ENCODE measurements around the gene CDH13. TPM values are rescaled to one million over a fixed set of nuclear protein-coding genes. Genes with fewer than 3 reads are reported as not detected.
A peak's percentile ranks its signal among the peaks of the same experiment; 100 is the strongest.

Gene CDH13
- total RNA-seq, 1 experiment from 2014 or later: 49.3 TPM

- H3K27ac Mint-ChIP-seq (ENCODE audit: low read depth, unreplicated experiment): no peak overlapping the region
- H3K4me1 Mint-ChIP-seq (ENCODE audit: insufficient read depth, unreplicated experiment): peaks cover 5% of the 10 kb centered on the region
- ChIA-PET POLR2A (interaction anchor here (0.7 kb wide), 1 partner anchor 49 kb away, joined by 3 read pairs; no protein-coding TSS in a partner anchor), CTCF (no interaction called here)
- H3K36me3 Mint-ChIP-seq (ENCODE audit: insufficient read depth, unreplicated experiment): no peaks in the 10 kb centered on the region
- H3K9me3 Mint-ChIP-seq (ENCODE audit: unreplicated experiment): no peaks in the 10 kb centered on the region
- no peaks in the 10 kb centered on the region for H3K27me3 Mint-ChIP-seq (ENCODE audit: insufficient read depth, unreplicated experiment)
- DNase-seq (ENCODE audit: unreplicated experiment): no peak
- TF ChIP-seq CTCF (IDR thresholded peaks at IDR 0.05; ENCODE audit: unreplicated experiment): no peak
- BruUV-seq (replicated peaks): no TSS peak
- intact Hi-C loops (cut with micrococcal nuclease): no loop called here
- H3K4me3 Mint-ChIP-seq (ENCODE audit: unreplicated experiment): no peak overlapping the region
These were observed 1204.1 kb downstream of the CDH13 start for GRCh38 chr16:83830769-83831455.

- H3K27ac Mint-ChIP-seq (ENCODE audit: low read depth, unreplicated experiment): no peak overlapping the region
- intact Hi-C loops (cut with micrococcal nuclease): no loop called here
- DNase-seq (ENCODE audit: unreplicated experiment): no peak
- CTCF ChIA-PET: interaction anchor here (0.7 kb wide), 1 partner anchor 51 kb away, joined by 3 read pairs; no protein-coding TSS in a partner anchor
- no TSS peak for BruUV-seq (replicated peaks)
- TF ChIP-seq CTCF (IDR thresholded peaks at IDR 0.05; ENCODE audit: unreplicated experiment): no peak
- no peaks in the 10 kb centered on the region for H3K27me3 Mint-ChIP-seq (ENCODE audit: insufficient read depth, unreplicated experiment)
- no peaks in the 10 kb centered on the region for H3K36me3 Mint-ChIP-seq (ENCODE audit: insufficient read depth, unreplicated experiment)
- H3K9me3 Mint-ChIP-seq (ENCODE audit: unreplicated experiment): no peaks in the 10 kb centered on the region
- peaks cover 4% of the 10 kb centered on the region for H3K4me1 Mint-ChIP-seq (ENCODE audit: insufficient read depth, unreplicated experiment)
- POLR2A ChIA-PET: interaction anchor here (0.7 kb wide), 1 partner anchor 48 kb away, joined by 3 read pairs; no protein-coding TSS in a partner anchor
- H3K4me3 Mint-ChIP-seq (ENCODE audit: unreplicated experiment): no peak overlapping the region
These were observed 1204.8 kb downstream of the CDH13 start for GRCh38 chr16:83831456-83831987.

DNA sequence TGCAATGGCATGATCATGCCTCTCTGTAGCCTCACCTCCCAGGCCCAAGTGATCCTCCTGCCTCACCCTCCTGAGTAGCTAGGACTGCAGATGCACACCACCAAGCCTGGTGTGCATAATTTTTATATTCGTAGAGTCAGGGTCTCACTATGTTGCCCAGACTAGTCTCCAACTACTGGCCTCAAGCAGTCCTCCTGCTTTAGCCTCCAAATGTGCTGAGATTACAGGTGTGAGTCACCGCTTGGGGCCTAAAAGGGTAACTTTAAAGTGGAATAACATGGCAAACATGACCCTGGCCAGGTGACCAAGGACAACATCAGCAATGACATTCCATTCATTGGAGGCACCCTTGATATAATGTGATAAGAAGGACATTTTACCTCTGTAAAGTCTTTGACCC lies 1207.2 kb downstream of the CDH13 start:
- no peaks in the 10 kb centered on the region for H3K9me3 Mint-ChIP-seq (ENCODE audit: unreplicated experiment)
- H3K4me3 Mint-ChIP-seq (ENCODE audit: unreplicated experiment): no peak overlapping the region
- peaks cover 4% of the 10 kb centered on the region for H3K4me1 Mint-ChIP-seq (ENCODE audit: insufficient read depth, unreplicated experiment)
- H3K36me3 Mint-ChIP-seq (ENCODE audit: insufficient read depth, unreplicated experiment): no peaks in the 10 kb centered on the region
- DNase-seq (ENCODE audit: unreplicated experiment): no peak
- intact Hi-C loops (cut with micrococcal nuclease): no loop called here
- no TSS peak for BruUV-seq (replicated peaks)
- ChIA-PET POLR2A (interaction anchor here (1.3 kb wide), 1 partner anchor 14 kb away, joined by 4 read pairs; no protein-coding TSS in a partner anchor), CTCF (no interaction called here)
- no peak for TF ChIP-seq CTCF (IDR thresholded peaks at IDR 0.05; ENCODE audit: unreplicated experiment)
- H3K27ac Mint-ChIP-seq (ENCODE audit: low read depth, unreplicated experiment): no peak overlapping the region
- peaks cover 12% of the 10 kb centered on the region for H3K27me3 Mint-ChIP-seq (ENCODE audit: insufficient read depth, unreplicated experiment)

DNA sequence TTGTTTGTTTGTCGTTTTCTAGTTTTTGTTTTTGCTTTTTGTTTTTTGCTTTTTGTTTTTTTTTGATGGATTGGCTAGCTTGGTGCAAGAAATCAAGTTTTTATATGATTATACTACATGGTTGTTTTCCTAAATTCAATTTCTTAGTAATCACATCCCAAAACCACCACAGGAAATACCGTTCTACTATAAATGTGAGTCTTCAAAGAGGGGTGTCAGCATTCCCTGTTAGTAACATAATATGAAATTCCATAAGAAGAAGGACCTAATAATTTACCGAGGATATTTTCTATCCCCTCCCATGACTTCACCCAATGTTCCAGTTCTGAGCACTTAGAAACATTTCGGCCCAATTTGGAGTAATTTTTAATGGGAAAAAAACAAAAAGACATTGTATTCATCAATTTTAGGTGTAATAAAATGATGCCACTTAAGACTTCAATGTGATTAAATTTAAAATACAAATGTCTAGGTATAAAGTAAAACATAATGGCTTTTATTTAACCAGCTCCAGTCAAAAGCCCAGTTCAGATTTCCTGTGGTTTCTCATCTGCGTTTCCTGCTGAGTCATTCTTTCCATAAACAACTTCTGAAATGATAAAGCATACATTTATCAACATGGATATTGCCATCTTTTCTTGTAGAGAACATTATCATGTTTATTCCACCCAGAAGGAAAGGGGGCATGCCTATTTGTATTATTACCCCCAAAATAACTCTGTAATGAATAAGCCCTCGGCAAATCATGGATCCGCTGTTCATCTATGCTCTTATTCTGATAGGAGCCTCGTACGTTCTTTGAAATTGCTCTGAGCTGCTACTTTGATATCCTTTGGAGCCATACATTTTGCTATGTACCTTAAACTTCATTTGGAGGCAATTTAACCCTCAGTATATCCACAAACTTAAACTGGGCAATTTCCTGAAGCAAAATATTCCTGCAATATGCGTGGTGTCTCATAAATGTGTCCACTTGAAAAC lies 1209.1 kb downstream of the CDH13 start:
- DNase-seq (ENCODE audit: unreplicated experiment): peak; percentile 35
- no peak overlapping the region for H3K27ac Mint-ChIP-seq (ENCODE audit: low read depth, unreplicated experiment)
- ChIA-PET POLR2A (interaction anchor here (0.9 kb wide), 1 partner anchor 9 kb away, joined by 3 read pairs; no protein-coding TSS in a partner anchor), CTCF (interaction anchor here (1.7 to 2.0 kb wide), 2 partner anchors 9 kb away, joined by 7 read pairs; no protein-coding TSS in a partner anchor)
- intact Hi-C loops (cut with micrococcal nuclease): no loop called here
- H3K9me3 Mint-ChIP-seq (ENCODE audit: unreplicated experiment): no peaks in the 10 kb centered on the region
- TF ChIP-seq CTCF (IDR thresholded peaks at IDR 0.05; ENCODE audit: unreplicated experiment): no peak
- peaks cover 4% of the 10 kb centered on the region for H3K4me1 Mint-ChIP-seq (ENCODE audit: insufficient read depth, unreplicated experiment)
- no peak overlapping the region for H3K4me3 Mint-ChIP-seq (ENCODE audit: unreplicated experiment)
- BruUV-seq (replicated peaks): no TSS peak
- no peaks in the 10 kb centered on the region for H3K36me3 Mint-ChIP-seq (ENCODE audit: insufficient read depth, unreplicated experiment)
- peaks cover 12% of the 10 kb centered on the region for H3K27me3 Mint-ChIP-seq (ENCODE audit: insufficient read depth, unreplicated experiment)

All from MCF 10A (cell line).